Adipocyte (in vitro differentiated cells): ENCODE results near the gene PATJ.
"Not testable (repeated sequence)": the region's sequence is repeated elsewhere in the genome, so short reads cannot be mapped to it uniquely, and the experiment has no call there.

ENCODE experiments used
- DNase-seq: peaks from one replicate; pipeline ENCODE4 v3.0.0-alpha.2; 2015; ENCODE audit warnings: low read depth
- H3K27me3 ChIP-seq: replicated peaks from 2 replicates; pipeline ENCODE4 v1.7.0; 2013; ENCODE audit warnings: mild to moderate bottlenecking, low read length, moderate library complexity; ENCODE audit not compliant: control insufficient read depth, insufficient read depth
- H3K36me3 ChIP-seq: 2 replicates; pipeline ENCODE4 v1.7.0; 2013; ENCODE audit warnings: low read length, mild to moderate bottlenecking, moderate library complexity; ENCODE audit not compliant: control insufficient read depth, insufficient read depth, severe bottlenecking
- H3K4me1 ChIP-seq: 2 replicates; pipeline ENCODE4 v1.7.0; 2013; ENCODE audit warnings: mild to moderate bottlenecking, low read length, moderate library complexity; ENCODE audit not compliant: control insufficient read depth, insufficient read depth
- H3K4me3 ChIP-seq: 2 replicates; pipeline ENCODE4 v1.7.0; 2013; ENCODE audit warnings: mild to moderate bottlenecking, low read length, moderate library complexity
- H3K9ac ChIP-seq: 2 replicates; pipeline ENCODE4 v1.7.0; 2013; ENCODE audit warnings: mild to moderate bottlenecking, low read length, moderate library complexity
- H3K9me3 ChIP-seq: 2 replicates; pipeline ENCODE4 v1.7.0; 2013; ENCODE audit warnings: mild to moderate bottlenecking, low read length, moderate library complexity; ENCODE audit not compliant: control insufficient read depth

Gene PATJ

DNA sequence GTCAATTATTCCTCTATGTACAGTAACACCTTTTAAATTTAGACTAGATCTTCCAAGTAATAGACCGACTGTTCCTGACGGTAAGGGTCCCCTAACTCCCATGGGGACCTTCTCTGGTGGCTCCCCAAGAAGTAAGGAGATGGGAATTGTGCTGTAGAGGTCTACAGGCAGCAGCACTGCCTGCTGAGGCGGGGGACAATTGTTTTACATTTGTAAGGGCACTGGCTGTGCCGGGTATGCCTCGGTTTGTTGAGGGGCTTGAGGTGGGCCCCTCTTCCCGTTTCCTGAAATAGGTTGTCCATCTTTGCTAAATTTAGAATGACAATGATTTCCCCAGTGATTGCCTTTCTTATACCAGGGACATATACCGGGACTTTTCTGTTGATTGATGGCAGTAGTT is 439.3 kb downstream of the PATJ start:
- Histone ChIP-seq H3K4me1 (no peaks in the 10 kb centered on the region), H3K4me3 (no peak overlapping the region), H3K27me3 (peaks cover 10% of the 10 kb centered on the region), H3K9ac (no peak overlapping the region), H3K9me3 (no peaks in the 10 kb centered on the region), H3K36me3 (no peaks in the 10 kb centered on the region)
- no peak for DNase-seq

- H3K4me1 ChIP-seq, DNase-seq, H3K4me3 ChIP-seq, H3K36me3 ChIP-seq, H3K9ac ChIP-seq, H3K9me3 ChIP-seq: not testable (repeated sequence)
- H3K27me3 ChIP-seq: peaks cover 10% of the 10 kb centered on the region
These were observed 439.9 kb downstream of the PATJ start for GRCh38 chr1:62182157-62182556.

DNA sequence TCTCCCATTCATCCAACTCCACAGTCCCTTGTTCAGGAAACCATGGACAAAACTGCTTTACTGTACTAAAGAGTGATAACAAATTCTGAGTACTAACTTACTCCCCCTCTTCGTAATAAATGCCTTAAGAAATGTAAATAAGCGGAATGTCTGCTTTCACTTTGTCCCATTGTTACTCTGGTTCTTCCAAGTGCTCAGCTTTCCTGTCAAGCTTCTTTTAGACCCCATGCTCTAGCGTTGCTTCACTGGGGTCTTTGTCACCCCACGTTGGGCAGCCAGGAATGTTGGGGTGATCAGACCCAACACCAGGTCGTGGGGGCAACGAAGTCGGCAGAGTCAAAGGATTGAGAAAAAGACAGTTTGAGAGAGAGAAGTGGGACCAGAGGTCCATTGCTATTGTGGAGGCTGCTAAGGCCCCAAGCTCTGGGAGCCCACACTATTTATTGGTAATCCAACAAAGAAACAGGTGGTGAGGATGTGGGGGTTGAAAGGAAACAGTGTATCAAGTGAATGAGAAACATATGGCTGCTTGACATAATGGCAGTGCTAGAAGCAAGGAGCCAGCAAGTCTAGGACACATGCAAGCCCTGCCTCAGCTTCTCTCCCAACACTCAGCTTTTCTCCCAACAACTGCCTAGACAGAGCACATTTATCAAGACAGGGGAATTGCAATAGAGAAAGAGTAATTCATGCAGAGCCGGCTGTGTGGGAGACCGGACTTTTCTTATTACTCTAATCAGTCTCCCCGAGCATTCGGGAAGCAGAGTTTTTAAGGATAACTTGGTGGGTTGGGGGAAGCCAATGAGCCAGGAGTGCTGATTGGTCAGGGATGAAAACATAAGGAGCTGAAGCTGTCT is 441.1 kb downstream of the PATJ start:
- not testable (repeated sequence) for DNase-seq, H3K9ac ChIP-seq, H3K4me3 ChIP-seq, H3K4me1 ChIP-seq, H3K9me3 ChIP-seq, H3K36me3 ChIP-seq
- peaks cover 10% of the 10 kb centered on the region for H3K27me3 ChIP-seq

DNA sequence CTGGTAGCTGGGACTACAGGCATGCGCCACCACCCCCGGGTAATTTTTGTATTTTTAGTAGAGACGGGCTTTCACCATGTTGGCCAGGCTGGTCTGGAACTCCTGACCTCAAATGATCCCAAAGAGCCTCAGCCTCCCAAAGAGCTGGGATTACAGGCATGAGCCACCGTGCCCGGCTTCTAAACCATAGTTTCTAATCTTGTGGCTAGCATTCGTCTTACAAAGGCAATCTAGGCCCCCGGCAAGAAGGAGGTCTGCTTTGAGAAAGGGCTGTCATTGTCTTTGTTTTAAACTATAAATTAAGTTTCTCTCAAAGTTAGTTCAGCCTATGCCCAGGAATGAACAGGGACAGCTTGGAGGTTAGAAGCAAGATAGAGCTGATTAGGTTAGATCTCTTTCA is 442.1 kb downstream of the PATJ start:
- Histone ChIP-seq H3K36me3 (no peaks in the 10 kb centered on the region), H3K9me3 (no peaks in the 10 kb centered on the region), H3K4me1 (no peaks in the 10 kb centered on the region), H3K4me3 (no peak overlapping the region), H3K27me3 (peaks cover 10% of the 10 kb centered on the region), H3K9ac (no peak overlapping the region)
- no peak for DNase-seq

- H3K9me3 ChIP-seq, H3K9ac ChIP-seq, H3K36me3 ChIP-seq, H3K4me3 ChIP-seq, H3K4me1 ChIP-seq, DNase-seq: not testable (repeated sequence)
- peaks cover 10% of the 10 kb centered on the region for H3K27me3 ChIP-seq
These were observed 443.0 kb downstream of the PATJ start for GRCh38 chr1:62185233-62185632.

DNA sequence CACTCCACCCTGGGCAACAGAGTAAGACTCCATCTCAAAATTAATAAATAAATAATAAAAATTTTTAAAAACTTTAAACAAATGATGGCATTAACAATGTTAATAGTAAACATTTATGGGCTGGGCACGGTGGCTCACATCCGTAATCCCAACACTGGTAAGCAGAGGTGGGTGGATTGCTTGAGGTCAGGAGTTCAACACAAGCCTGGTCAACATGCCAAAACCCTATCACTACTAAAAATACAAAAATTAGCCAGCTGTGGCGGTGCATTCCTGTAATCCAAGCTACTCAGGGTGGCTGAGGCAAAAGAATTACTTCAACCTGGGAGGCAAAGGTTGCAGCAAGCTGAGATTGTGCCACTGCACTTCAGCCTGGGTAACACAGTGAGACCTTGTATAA is 443.4 kb downstream of the PATJ start:
- no peak for DNase-seq
- Histone ChIP-seq H3K4me3 (no peak overlapping the region), H3K4me1 (no peaks in the 10 kb centered on the region)

DNA sequence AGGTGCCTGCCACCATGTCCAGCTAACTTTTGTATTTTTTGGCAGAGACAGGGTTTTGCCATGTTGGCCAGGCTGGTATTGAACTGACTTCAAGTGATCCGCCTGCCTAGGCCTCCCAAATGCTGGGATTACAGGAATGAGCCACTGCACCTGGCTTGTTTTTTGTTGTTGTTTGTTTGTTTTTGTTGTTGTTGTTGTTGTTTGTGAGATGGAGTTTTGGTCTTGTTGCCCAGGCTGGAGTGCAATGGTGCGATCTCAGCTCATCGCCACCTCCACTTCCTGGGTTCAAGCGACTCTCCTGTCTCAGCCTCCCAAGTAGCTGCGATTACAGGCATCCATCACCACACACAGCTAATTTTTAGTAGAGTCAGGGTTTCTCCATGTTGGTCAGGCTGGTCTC is 445.3 kb downstream of the PATJ start:
- H3K27me3 ChIP-seq: no peaks in the 10 kb centered on the region
- no peak overlapping the region for H3K9ac ChIP-seq
- no peaks in the 10 kb centered on the region for H3K4me1 ChIP-seq
- no peak overlapping the region for H3K4me3 ChIP-seq
- no peaks in the 10 kb centered on the region for H3K9me3 ChIP-seq
- DNase-seq: no peak
- no peaks in the 10 kb centered on the region for H3K36me3 ChIP-seq

More for the DNA sequence above, 443.4 kb downstream of the PATJ start:
- no peaks in the 10 kb centered on the region for H3K36me3 ChIP-seq
- H3K9ac ChIP-seq: no peak overlapping the region
- H3K9me3 ChIP-seq: no peaks in the 10 kb centered on the region
- peaks cover 10% of the 10 kb centered on the region for H3K27me3 ChIP-seq

- DNase-seq: no peak
- no peaks in the 10 kb centered on the region for H3K9me3 ChIP-seq
- H3K36me3 ChIP-seq: no peaks in the 10 kb centered on the region
These were observed 445.8 kb downstream of the PATJ start for GRCh38 chr1:62188111-62188510.

DNA sequence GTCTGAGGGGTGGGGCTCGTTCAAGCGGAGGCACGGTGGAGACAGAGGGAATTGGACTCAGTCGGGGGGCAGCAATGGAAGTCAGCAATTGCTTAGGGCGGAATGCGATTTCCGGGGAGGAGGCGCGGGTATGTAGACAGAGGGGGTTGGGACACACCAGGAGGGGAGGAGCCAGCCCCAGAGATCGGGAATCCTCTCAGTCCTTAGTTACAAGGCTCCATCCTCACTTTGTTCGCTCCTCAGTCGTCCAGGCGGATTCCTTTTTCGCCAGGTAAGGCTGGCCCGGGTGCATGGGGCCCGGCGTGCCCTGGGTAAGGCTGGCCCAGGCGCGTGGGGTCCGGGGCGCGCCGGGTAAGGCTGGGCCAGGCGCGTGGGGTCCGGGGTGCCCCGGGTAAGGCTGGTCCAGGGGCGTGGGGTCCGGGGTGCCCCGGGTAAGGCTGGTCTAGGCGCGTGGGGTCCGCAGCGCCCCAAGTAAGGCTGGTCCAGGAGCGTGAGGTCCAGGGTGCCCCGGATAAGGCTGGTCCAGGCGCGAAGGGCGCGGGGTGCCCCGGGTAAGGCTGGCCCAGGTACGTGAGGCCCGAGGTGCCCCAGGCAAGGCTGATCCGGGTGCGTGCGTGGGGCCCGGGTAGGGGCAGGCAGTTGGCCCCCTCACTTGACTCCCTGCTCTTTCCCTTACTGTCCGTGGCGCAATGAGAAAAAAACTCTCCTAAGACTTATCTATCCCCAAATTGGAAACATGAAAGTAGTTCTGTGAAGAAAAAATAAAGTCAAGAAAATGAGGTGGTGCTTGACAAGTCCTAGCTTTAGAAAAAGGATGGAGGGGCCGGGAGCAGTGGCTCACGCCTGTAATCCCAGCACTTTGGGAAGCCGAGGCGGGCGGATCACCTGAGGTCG is 452.6 kb downstream of the PATJ start, which contains the start of gene L1TD1:
TSS of gene L1TD1 (plus strand) at position 199 of the 894 bp plus-strand sequence. CDS start 11,780 bp downstream, outside the sequence.
- no peaks in the 10 kb centered on the region for H3K9me3 ChIP-seq
- H3K4me3 ChIP-seq: no peak within 1 kb of the TSS
- no peaks in the 10 kb centered on the region for H3K36me3 ChIP-seq
- H3K4me1 ChIP-seq: no peaks in the 10 kb centered on the region
- H3K27me3 ChIP-seq: peaks cover 22% of the 10 kb centered on the region
- no peak within 1 kb of the TSS for H3K9ac ChIP-seq
- no peak for DNase-seq

More at GRCh38 chr1:62188111-62188510, 445.8 kb downstream of the PATJ start:
- Histone ChIP-seq H3K27me3 (no peaks in the 10 kb centered on the region), H3K4me1 (no peaks in the 10 kb centered on the region), H3K4me3 (no peak overlapping the region), H3K9ac (no peak overlapping the region)

DNA sequence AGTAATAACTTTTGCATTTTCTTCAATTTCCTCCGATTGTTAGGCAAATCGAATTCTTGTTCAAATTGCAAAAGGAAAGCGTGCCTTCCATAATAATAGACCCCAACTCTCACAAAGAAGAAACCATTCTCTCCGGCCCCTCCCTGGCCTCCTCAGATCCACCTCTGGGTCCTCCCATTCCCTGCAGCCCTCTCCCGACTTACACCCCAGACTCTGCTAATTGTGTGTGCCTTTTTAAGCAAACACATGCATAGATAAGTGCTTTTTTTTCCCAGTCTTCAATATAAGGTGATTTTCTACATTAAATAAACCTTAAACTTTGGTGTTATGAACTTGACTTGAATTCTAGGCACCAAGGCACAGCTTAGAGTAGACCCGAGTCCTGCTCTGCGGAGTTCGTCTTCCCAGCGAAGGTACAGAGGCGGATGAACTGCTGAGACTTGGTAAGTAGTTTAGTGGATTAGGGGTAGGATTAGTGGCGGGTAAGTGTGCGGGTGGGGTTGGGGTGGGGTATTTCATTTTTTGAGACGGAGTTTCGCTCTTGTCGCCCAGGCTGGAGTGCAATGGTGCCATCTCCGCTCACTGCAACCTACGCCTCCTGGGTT is 453.9 kb downstream of the PATJ start:
- no peak overlapping the region for H3K4me3 ChIP-seq
- H3K9me3 ChIP-seq: no peaks in the 10 kb centered on the region
- no peak overlapping the region for H3K9ac ChIP-seq
- H3K4me1 ChIP-seq: no peaks in the 10 kb centered on the region
- no peaks in the 10 kb centered on the region for H3K36me3 ChIP-seq
- H3K27me3 ChIP-seq: peaks cover 22% of the 10 kb centered on the region
- DNase-seq: no peak
